OCI-LY3 (cell line): ENCODE results near the gene VPS54.

Experiments used
- H2AFZ ChIP-seq: fragments of 200-600, 300-600 bp; shearing (Covaris generic); 2 replicates; pipeline ENCODE4 v1.6.0; 2014; ENCODE audit warnings: antibody characterized with exemption, low read depth, low read length
- H3K27ac ChIP-seq: fragments of 200-600, 300-600 bp; sonication (generic); 2 replicates; pipeline ENCODE4 v1.5.1; 2014; ENCODE audit warnings: mild to moderate bottlenecking, low read length, moderate library complexity, mixed read lengths
- H3K27me3 ChIP-seq: fragments of 200-600, 300-600 bp; sonication (generic); 2 replicates; pipeline ENCODE4 v1.6.1; 2014; ENCODE audit warnings: low read depth, low read length, mixed read lengths
- H3K36me3 ChIP-seq: fragments of 200-600, 300-600 bp; sonication (generic); replicated peaks from 2 replicates; pipeline ENCODE3; 2014; ENCODE audit warnings: low read depth, low read length, mixed read lengths
- H3K4me1 ChIP-seq: fragments of 300-600, 200-600 bp; sonication (generic); 2 replicates; pipeline ENCODE4 v1.6.1; 2014; ENCODE audit warnings: low read length, mixed read lengths
- H3K4me2 ChIP-seq: fragments of 200-600, 300-600 bp; sonication (generic); 2 replicates; pipeline ENCODE4 v1.6.1; 2014; ENCODE audit warnings: low read length, mixed read lengths
- H3K4me3 ChIP-seq: fragments of 300-600, 200-600 bp; sonication (generic); 2 replicates; pipeline ENCODE4 v1.5.1; 2014; ENCODE audit warnings: antibody characterized with exemption, mild to moderate bottlenecking, low read length, moderate library complexity
- H3K79me2 ChIP-seq: fragments of 300-600, 200-600 bp; shearing (Covaris generic); 2 replicates; pipeline ENCODE4 v1.6.1; 2014; ENCODE audit warnings: mild to moderate bottlenecking, low read length, mixed read lengths
- H3K9ac ChIP-seq: fragments of 300-600, 200-600 bp; shearing (Covaris generic); 2 replicates; pipeline ENCODE4 v1.6.0; 2014; ENCODE audit warnings: mild to moderate bottlenecking, low read length, moderate library complexity
- H3K9me3 ChIP-seq: fragments of 200-600, 300-600 bp; shearing (Covaris generic); 2 replicates; pipeline ENCODE4 v1.6.1; 2014; ENCODE audit warnings: low read length, mixed read lengths; ENCODE audit not compliant: insufficient read depth
- H4K20me1 ChIP-seq: fragments of 200-600, 300-600 bp; sonication (generic); 2 replicates; pipeline ENCODE4 v1.6.1; 2016; ENCODE audit warnings: low read length, mixed read lengths; ENCODE audit not compliant: insufficient read depth
- CTCF ChIP-seq: fragments of 200-600, 300-600 bp; sonication (generic); IDR thresholded peaks from 2 replicates; pipeline ENCODE4 v1.5.1; 2014; ENCODE audit warnings: antibody characterized with exemption, low read length, low read depth
- EZH2phosphoT487 ChIP-seq: fragments of 200-600 bp; shearing (Covaris generic); IDR thresholded peaks from 2 replicates; pipeline ENCODE4 v1.6.1; 2018; ENCODE audit warnings: antibody characterized with exemption, mixed run types, low read depth

VPS54 gene

GRCh38 chr2:63871864-63872263 is 147.4 kb downstream of the VPS54 start:
- Histone ChIP-seq H2AFZ (no peak overlapping the region), H3K27me3 (no peaks in the 10 kb centered on the region), H3K9me3 (no peaks in the 10 kb centered on the region), H3K36me3 (peaks cover 17% of the 10 kb centered on the region), H3K4me2 (no peak overlapping the region), H4K20me1 (no peaks in the 10 kb centered on the region), H3K4me1 (no peaks in the 10 kb centered on the region), H3K79me2 (no peaks in the 10 kb centered on the region), H3K9ac (no peak overlapping the region), H3K4me3 (no peak overlapping the region), H3K27ac (no peak overlapping the region)
- TF ChIP-seq CTCF = no peak
- no peak for TF ChIP-seq EZH2phosphoT487

- Histone ChIP-seq H3K36me3 (peaks cover 17% of the 10 kb centered on the region), H3K4me3 (no peak overlapping the region), H3K4me2 (no peak overlapping the region), H3K27me3 (no peaks in the 10 kb centered on the region), H2AFZ (no peak overlapping the region), H4K20me1 (no peaks in the 10 kb centered on the region), H3K4me1 (no peaks in the 10 kb centered on the region), H3K79me2 (no peaks in the 10 kb centered on the region), H3K9me3 (no peaks in the 10 kb centered on the region), H3K27ac (no peak overlapping the region), H3K9ac (no peak overlapping the region)
- no peak for TF ChIP-seq CTCF
- no peak for TF ChIP-seq EZH2phosphoT487
Observed at GRCh38 chr2:63870679-63871078, 148.5 kb downstream of the VPS54 start.

- H3K79me2 ChIP-seq = no peaks in the 10 kb centered on the region
- H3K27ac ChIP-seq = no peak overlapping the region
- H3K4me2 ChIP-seq = no peak overlapping the region
Observed at GRCh38 chr2:63866009-63866709, 153.1 kb downstream of the VPS54 start.

More at GRCh38 chr2:63866009-63866709, 153.1 kb downstream of the VPS54 start:
- no peak for TF ChIP-seq EZH2phosphoT487
- no peak for TF ChIP-seq CTCF
- Histone ChIP-seq H3K9ac (no peak overlapping the region), H3K27me3 (no peaks in the 10 kb centered on the region), H3K4me1 (no peaks in the 10 kb centered on the region), H3K9me3 (no peaks in the 10 kb centered on the region), H3K36me3 (peaks cover 9% of the 10 kb centered on the region), H2AFZ (no peak overlapping the region), H4K20me1 (no peaks in the 10 kb centered on the region), H3K4me3 (no peak overlapping the region)
